Measurements from ENCODE around the gene SRP68.
A peak's percentile ranks its signal among the peaks of the same experiment; 100 is the strongest.
"Not testable (repeated sequence)": the region's sequence is repeated elsewhere in the genome, so short reads cannot be mapped to it uniquely, and the experiment has no call there.

The SRP68 gene

GRCh38 chr17:76065775-76066174 lies 6.5 kb downstream of the SRP68 start:
- no peak for TF ChIP-seq CTCF (IDR thresholded peaks at IDR 0.05; ENCODE audit: unreplicated experiment in 3 of 3)
- no peaks in the 10 kb centered on the region for H3K9me3 Mint-ChIP-seq
- peaks cover 4% of the 10 kb centered on the region for H3K4me1 Mint-ChIP-seq
- H3K27me3 Mint-ChIP-seq (ENCODE audit: low read depth): no peaks in the 10 kb centered on the region
- H3K27ac Mint-ChIP-seq: no peak overlapping the region
- peaks cover 59% of the 10 kb centered on the region for H3K36me3 Mint-ChIP-seq (ENCODE audit: low read depth)
- H3K4me3 Mint-ChIP-seq: no peak overlapping the region

- Mint-ChIP-seq H3K27ac (no peak overlapping the region), H3K4me3 (no peak overlapping the region), H3K9me3 (no peaks in the 10 kb centered on the region), H3K4me1 (no peaks in the 10 kb centered on the region), H3K36me3 (ENCODE audit: low read depth) (peaks cover 71% of the 10 kb centered on the region), H3K27me3 (ENCODE audit: low read depth) (no peaks in the 10 kb centered on the region)
- TF ChIP-seq CTCF (IDR thresholded peaks at IDR 0.05; ENCODE audit: unreplicated experiment in 3 of 3): no peak
These were observed 8.3 kb downstream of the SRP68 start for GRCh38 chr17:76063875-76064546.

GRCh38 chr17:76058264-76058663 lies 14.1 kb downstream of the SRP68 start:
- H3K4me1 Mint-ChIP-seq, H3K4me3 Mint-ChIP-seq: not testable (repeated sequence)

GRCh38 chr17:76056882-76057281 lies 15.4 kb downstream of the SRP68 start:
- Mint-ChIP-seq H3K4me3 (no peak overlapping the region), H3K4me1 (peaks cover 8% of the 10 kb centered on the region), H3K27me3 (ENCODE audit: low read depth) (no peaks in the 10 kb centered on the region), H3K27ac (no peak overlapping the region), H3K9me3 (no peaks in the 10 kb centered on the region), H3K36me3 (ENCODE audit: low read depth) (peaks cover 62% of the 10 kb centered on the region)
- peak in 1 of 3 experiments; percentile 21 for TF ChIP-seq CTCF (IDR thresholded peaks at IDR 0.05; ENCODE audit: unreplicated experiment in 3 of 3)

More at GRCh38 chr17:76058264-76058663, 14.1 kb downstream of the SRP68 start:
- H3K27me3 Mint-ChIP-seq (ENCODE audit: low read depth); H3K27ac Mint-ChIP-seq; H3K9me3 Mint-ChIP-seq: not testable (repeated sequence)
- peaks cover 67% of the 10 kb centered on the region for H3K36me3 Mint-ChIP-seq (ENCODE audit: low read depth)

GRCh38 chr17:76054112-76054476 lies 18.2 kb downstream of the SRP68 start:
- H3K27ac Mint-ChIP-seq: peak overlapping the region in 2 of 3 experiments; percentile 71 to 83
- no peaks in the 10 kb centered on the region for H3K27me3 Mint-ChIP-seq (ENCODE audit: low read depth)
- TF ChIP-seq CTCF (IDR thresholded peaks at IDR 0.05; ENCODE audit: unreplicated experiment in 3 of 3): no peak
- no peaks in the 10 kb centered on the region for H3K9me3 Mint-ChIP-seq
- H3K4me3 Mint-ChIP-seq: no peak overlapping the region
- peaks cover 63% of the 10 kb centered on the region for H3K36me3 Mint-ChIP-seq (ENCODE audit: low read depth)
- H3K4me1 Mint-ChIP-seq: peaks cover 13% of the 10 kb centered on the region

- Mint-ChIP-seq H3K4me3 (no peak overlapping the region), H3K36me3 (ENCODE audit: low read depth) (peaks cover 63% of the 10 kb centered on the region), H3K27me3 (ENCODE audit: low read depth) (no peaks in the 10 kb centered on the region), H3K9me3 (no peaks in the 10 kb centered on the region), H3K27ac (peak overlapping the region; percentile 40 to 83 (median 71)), H3K4me1 (peaks cover 13% of the 10 kb centered on the region)
- no peak for TF ChIP-seq CTCF (IDR thresholded peaks at IDR 0.05; ENCODE audit: unreplicated experiment in 3 of 3)
These were observed 18.8 kb downstream of the SRP68 start for GRCh38 chr17:76053246-76054111.

Measured in nephron (organoid).